Testis (tissue), 3 donors: ENCODE results near the gene USP14. TPM values are rescaled to one million over a fixed set of nuclear protein-coding genes. Genes with fewer than 3 reads are reported as not detected.

ENCODE experiments used
- DNase-seq: peaks from one replicate; pipeline ENCODE4 v3.0.0-alpha.2; 2019
- H3K27ac ChIP-seq, 2 donors: fragments of 200-600 bp; sonication (generic); one replicate each; pipeline ENCODE4 v1.5.1; 2019
- H3K27me3 ChIP-seq: fragments of 200-600 bp; sonication (generic); one replicate; pipeline ENCODE4 v1.5.1; 2019
- H3K36me3 ChIP-seq: fragments of 200-600 bp; sonication (generic); one replicate; pipeline ENCODE4 v1.5.1; 2017; ENCODE audit warnings: low read depth; ENCODE audit errors: missing control alignments
- H3K4me1 ChIP-seq: fragments of 200-600 bp; sonication (generic); one replicate; pipeline ENCODE4 v1.5.1; 2019
- H3K4me3 ChIP-seq, 2 donors: fragments of 200-600 bp; sonication (generic); one replicate each; pipeline ENCODE4 v1.5.1; 2017 to 2019
- H3K9me3 ChIP-seq: fragments of 200-600 bp; sonication (generic); one replicate; pipeline ENCODE4 v1.5.1; 2017
- POLR2A ChIP-seq: fragments of 450-650 bp; IDR thresholded peaks from one replicate; pipeline ENCODE4 v1.6.1; 2017; ENCODE audit warnings: antibody characterized with exemption, mild to moderate bottlenecking, moderate library complexity
- WGBS, 2 donors: methylation state at CpG; one replicate each; pipeline ENCODE4 v1.1.5; 2018; 5-methylcytosine and 5-hydroxymethylcytosine counted together
- intact Hi-C: fragments of 100-400 bp; cut with DNase I; formaldehyde crosslinking; loops from one replicate; pipeline ENCODE4 v1.15.1; 2023; ENCODE audit warnings: low total_unique reads
- polyA plus RNA-seq: library from polyadenylated mRNA; stranded (reverse); fragments of 350-450 nt; fragmentation: Illumina TruSeq; extraction: RNeasy Lipid Tissue Mini Kit (QIAGEN cat#74804); gene quantifications from one replicate; pipeline ENCODE4 v1.2.3, GENCODE V29; 2014; ENCODE audit warnings: low read depth, low replicate concordance; ENCODE audit not compliant: insufficient read depth
- total RNA-seq, 2 donors: library from RNA; depleted of rRNA; stranded (reverse); fragments of >200 nt; gene quantifications; one replicate each; pipeline ENCODE4 v1.2.3, GENCODE V29; 2016
- TF ChIP-seq, protein P1 (sequence below), 3 experiments: fragments of 450-650 bp in 2 of 3; fragments of 200-600 bp in 1 of 3; sonication (generic) in 1 of 3; IDR thresholded peaks; one replicate each; pipeline ENCODE4 v1.5.1; 2016 to 2019; ENCODE audit warnings: antibody characterized with exemption in 3 of 3, mild to moderate bottlenecking in 2 of 3, moderate library complexity in 1 of 3

Gene USP14
- total and polyA plus RNA-seq, 3 donors from 2014 or later: 33.4 to 42.8 (median 42.3) TPM

DNA sequence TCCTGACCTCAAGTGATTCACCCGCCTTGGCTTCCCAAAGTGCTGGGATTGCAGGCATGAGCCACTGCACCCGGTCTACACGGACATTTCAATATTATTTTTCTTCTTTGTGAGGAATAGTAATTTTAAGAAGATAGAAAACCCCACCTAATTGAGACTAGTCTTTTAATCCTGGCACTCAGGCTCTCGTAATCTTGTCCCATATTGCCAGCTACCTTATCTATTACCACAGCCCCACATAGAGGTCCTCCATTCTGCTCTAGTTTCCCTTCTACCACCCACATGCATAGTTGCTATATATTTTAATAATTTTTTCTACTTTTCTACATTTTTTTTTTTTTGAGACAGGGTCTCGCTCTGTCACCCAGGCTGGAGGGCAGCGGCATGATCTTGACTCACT is 9.5 kb upstream of the USP14 start:
- 73 to 84% methylated on average over 6 of the region's 6 CpGs for WGBS, 2 donors
- no peaks in the 10 kb centered on the region for H3K9me3 ChIP-seq
- no peak for DNase-seq
- H3K4me3 ChIP-seq: no peak overlapping the region
- H3K27ac ChIP-seq: no peak overlapping the region
- intact Hi-C loops: no loop called here
- H3K36me3 ChIP-seq: no peaks in the 10 kb centered on the region
- H3K4me1 ChIP-seq: no peaks in the 10 kb centered on the region
- no peaks in the 10 kb centered on the region for H3K27me3 ChIP-seq
- TF ChIP-seq POLR2A: no peak
- TF ChIP-seq, protein P1, sequence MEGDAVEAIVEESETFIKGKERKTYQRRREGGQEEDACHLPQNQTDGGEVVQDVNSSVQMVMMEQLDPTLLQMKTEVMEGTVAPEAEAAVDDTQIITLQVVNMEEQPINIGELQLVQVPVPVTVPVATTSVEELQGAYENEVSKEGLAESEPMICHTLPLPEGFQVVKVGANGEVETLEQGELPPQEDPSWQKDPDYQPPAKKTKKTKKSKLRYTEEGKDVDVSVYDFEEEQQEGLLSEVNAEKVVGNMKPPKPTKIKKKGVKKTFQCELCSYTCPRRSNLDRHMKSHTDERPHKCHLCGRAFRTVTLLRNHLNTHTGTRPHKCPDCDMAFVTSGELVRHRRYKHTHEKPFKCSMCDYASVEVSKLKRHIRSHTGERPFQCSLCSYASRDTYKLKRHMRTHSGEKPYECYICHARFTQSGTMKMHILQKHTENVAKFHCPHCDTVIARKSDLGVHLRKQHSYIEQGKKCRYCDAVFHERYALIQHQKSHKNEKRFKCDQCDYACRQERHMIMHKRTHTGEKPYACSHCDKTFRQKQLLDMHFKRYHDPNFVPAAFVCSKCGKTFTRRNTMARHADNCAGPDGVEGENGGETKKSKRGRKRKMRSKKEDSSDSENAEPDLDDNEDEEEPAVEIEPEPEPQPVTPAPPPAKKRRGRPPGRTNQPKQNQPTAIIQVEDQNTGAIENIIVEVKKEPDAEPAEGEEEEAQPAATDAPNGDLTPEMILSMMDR (IDR thresholded peaks at IDR 0.05): no peak

DNA sequence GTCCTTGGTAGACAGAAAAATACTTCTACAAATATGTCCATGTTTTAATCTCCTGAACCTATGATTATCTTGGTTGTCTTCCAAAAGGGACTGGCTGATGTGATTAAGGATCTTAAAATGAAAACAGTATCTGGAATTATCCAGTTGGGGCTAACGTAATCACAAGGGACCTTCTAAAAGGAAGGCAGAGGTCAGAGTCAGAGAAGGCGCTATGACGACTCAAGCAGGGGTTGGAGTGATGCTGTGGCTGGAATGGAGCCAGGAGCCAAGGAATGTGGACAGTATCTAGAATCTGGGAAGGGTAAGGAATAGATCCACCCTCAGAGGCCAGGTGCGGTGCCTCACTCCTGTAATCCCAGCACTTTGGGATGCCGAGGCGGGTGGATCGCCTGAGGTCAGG is 4.2 kb upstream of the USP14 start:
- H3K27ac ChIP-seq: no peak overlapping the region
- no peak overlapping the region for H3K4me3 ChIP-seq
- no peaks in the 10 kb centered on the region for H3K36me3 ChIP-seq
- 78 to 85% methylated on average over 7 of the region's 7 CpGs for WGBS, 2 donors
- no peak for DNase-seq
- peaks cover under 1% of the 10 kb centered on the region for H3K4me1 ChIP-seq
- no peaks in the 10 kb centered on the region for H3K27me3 ChIP-seq
- intact Hi-C loops: no loop called here
- no peaks in the 10 kb centered on the region for H3K9me3 ChIP-seq
- TF ChIP-seq, protein P1 (IDR thresholded peaks at IDR 0.05): no peak
- no peak for TF ChIP-seq POLR2A

DNA sequence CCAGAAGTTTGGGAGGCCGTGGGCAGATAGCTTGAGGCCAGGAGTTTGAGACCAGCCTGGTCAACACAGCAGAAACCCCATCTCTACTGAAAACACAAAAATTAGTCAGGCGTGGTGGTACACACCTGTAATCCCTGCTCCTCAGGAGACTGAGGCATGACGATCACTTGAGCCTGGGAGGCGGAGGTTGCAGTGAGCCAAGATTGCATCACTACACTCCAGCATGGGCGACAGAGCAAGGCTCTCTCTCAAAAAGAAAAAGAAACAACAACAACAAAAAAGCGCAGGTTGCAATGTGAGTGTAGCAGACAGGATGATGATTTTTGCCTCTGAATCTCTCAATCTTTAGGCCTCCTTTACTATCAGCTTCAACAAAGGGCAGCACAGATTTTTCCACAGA is 2.7 kb upstream of the USP14 start:
- Histone ChIP-seq H3K27ac (no peak overlapping the region), H3K9me3 (no peaks in the 10 kb centered on the region), H3K4me1 (peaks cover 9% of the 10 kb centered on the region), H3K36me3 (no peaks in the 10 kb centered on the region), H3K4me3 (no peak overlapping the region), H3K27me3 (no peaks in the 10 kb centered on the region)
- TF ChIP-seq, protein P1 (IDR thresholded peaks at IDR 0.05): no peak
- TF ChIP-seq POLR2A: no peak
- 90% methylated on average over 6 of the region's 6 CpGs for WGBS, 2 donors
- no peak for DNase-seq
- intact Hi-C loops: no loop called here

DNA sequence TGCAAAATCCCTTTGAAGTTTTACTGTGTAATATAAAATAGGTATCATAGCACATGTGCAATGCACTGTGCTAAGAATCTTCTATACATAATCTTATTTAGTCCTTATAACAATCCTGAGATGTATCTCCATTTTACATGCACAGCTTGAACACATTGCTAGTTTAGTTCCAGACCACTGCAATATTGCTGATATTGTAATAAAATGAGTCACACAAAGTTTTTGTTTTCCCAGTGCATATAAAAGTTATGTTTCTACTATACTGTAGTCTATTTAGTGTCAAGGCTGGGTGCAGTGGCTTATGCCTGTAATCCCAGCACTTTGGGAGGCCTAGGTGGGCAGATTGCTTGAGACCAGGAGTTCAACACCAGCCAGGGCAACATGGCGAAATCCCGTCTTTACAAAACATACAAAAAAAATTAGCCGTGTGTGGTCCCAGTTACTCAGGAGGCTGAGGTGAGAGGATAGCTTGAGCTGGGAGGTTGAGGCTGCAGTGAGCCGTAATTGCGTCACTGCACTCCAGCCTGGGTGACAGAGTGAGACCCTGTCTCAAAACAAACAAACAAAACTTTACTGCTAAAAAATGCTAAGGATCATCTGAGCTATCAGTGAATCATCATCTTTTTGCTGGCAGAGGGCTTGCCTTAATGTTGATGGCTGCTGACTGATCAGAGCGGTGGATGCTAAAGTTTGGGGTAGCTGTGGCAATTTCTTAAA is 1.7 kb upstream of the USP14 start:
- Histone ChIP-seq H3K27ac (no peak overlapping the region), H3K27me3 (no peaks in the 10 kb centered on the region), H3K4me3 (no peak overlapping the region), H3K36me3 (no peaks in the 10 kb centered on the region), H3K9me3 (no peaks in the 10 kb centered on the region), H3K4me1 (peaks cover 13% of the 10 kb centered on the region)
- no peak for DNase-seq
- TF ChIP-seq, protein P1 (IDR thresholded peaks at IDR 0.05): no peak
- 89 to 90% methylated on average over 6 of the region's 6 CpGs for WGBS, 2 donors
- intact Hi-C loops: no loop called here
